ENCODE results near the gene PHKA2.
A peak's percentile ranks its signal among the peaks of the same experiment; 100 is the strongest.

DNA sequence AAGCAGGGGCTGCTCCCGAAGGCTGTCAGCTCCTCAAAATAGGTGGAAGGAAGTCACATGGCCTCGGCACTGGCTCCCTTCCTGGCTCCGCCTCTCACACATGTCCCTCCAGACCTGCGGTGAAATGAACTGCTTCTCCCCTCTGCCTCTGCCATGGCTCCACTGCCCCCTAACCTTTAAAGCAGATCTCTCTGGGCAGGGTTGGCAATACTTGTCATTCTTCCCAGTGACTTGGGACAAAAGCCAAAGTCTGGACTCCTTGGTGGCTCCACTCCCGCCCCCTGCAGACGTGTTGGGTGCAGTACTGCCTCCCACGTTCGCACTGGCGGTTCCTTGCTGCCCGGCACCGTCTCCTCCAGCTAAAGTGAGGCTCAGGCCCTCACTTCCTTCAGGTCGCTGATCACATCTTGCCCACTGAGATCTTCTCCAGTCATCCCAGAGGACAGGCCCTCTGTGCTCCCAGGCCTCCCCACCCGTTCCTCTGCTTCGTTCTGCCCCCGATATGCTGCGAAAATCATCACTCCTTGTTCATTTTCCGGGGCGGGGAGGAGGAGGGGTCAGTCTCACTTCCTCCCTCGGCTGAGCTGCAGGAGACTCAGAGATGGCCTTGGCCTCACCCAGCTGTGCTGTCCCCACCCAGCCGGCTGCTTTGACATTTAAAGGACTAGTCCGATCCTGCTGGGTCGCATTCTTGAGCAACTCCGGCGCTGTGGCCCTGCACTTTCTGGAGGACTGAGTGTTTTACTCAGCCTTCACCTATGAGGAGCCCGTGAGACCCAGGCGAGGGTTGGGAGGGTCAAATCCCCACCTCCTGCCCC, 97.4 kb downstream of the PHKA2 start:
- TF ChIP-seq, protein P1, sequence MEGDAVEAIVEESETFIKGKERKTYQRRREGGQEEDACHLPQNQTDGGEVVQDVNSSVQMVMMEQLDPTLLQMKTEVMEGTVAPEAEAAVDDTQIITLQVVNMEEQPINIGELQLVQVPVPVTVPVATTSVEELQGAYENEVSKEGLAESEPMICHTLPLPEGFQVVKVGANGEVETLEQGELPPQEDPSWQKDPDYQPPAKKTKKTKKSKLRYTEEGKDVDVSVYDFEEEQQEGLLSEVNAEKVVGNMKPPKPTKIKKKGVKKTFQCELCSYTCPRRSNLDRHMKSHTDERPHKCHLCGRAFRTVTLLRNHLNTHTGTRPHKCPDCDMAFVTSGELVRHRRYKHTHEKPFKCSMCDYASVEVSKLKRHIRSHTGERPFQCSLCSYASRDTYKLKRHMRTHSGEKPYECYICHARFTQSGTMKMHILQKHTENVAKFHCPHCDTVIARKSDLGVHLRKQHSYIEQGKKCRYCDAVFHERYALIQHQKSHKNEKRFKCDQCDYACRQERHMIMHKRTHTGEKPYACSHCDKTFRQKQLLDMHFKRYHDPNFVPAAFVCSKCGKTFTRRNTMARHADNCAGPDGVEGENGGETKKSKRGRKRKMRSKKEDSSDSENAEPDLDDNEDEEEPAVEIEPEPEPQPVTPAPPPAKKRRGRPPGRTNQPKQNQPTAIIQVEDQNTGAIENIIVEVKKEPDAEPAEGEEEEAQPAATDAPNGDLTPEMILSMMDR (conservative IDR thresholded peaks at IDR 0.05; ENCODE audit: low read length), result peak; percentile 43
- no peak for TF ChIP-seq EZH2phosphoT487 (IDR thresholded peaks at IDR 0.05; ENCODE audit: borderline replicate concordance)

All from Loucy (cell line).